Pancreas (tissue), 10 donors: ENCODE data around the gene TMTC4. TPM values are rescaled to one million over a fixed set of nuclear protein-coding genes. Genes with fewer than 3 reads are reported as not detected.

Source experiments
- ATAC-seq, 4 donors: fragments of 200-7000 bp; cut with Tn5 transposase; one replicate each; pipeline versions ENCODE4 v1.8.0 to v1.9.1; 2020; ENCODE audit warnings: mild to moderate bottlenecking in 4 of 4, moderate library complexity in 4 of 4
- DNase-seq, 6 donors: peaks; one replicate each; pipeline ENCODE4 v3.0.0-alpha.2; 2020
- FAIRE-seq: peaks from 2 replicates; lab custom pipeline; 2012; peaks lifted over from hg19 to GRCh38; lab: Jason Lieb, UNC
- H3K27ac ChIP-seq, 4 donors: fragments of 200-600 bp; sonication (generic); 1 replicate in 3 of 4; 2 replicates in 1 of 4; pipeline versions ENCODE4 v1.5.0 to v1.8.0; 2020
- H3K27me3 ChIP-seq, 4 donors: fragments of 200-600 bp; one replicate each; pipeline ENCODE4 v1.8.0; 2021
- H3K36me3 ChIP-seq, 3 donors: fragments of 200-600 bp; sonication (generic) in 1 of 3; one replicate each; pipeline versions ENCODE4 v1.5.0 to v1.8.0; 2020 to 2021
- H3K4me1 ChIP-seq, 3 donors: fragments of 200-600 bp; one replicate each; pipeline ENCODE4 v1.8.0; 2021
- H3K4me3 ChIP-seq, 4 donors: fragments of 200-600 bp; sonication (generic) in 2 of 4; one replicate each; pipeline versions ENCODE4 v1.5.0 to v1.8.0; 2020 to 2021
- H3K9me3 ChIP-seq, 4 donors: fragments of 200-600 bp; one replicate each; pipeline ENCODE4 v1.8.0; 2021
- CTCF ChIP-seq, 4 donors: fragments of 200-600 bp; sonication (generic) in 3 of 4; IDR thresholded peaks; one replicate each; pipeline versions ENCODE4 v1.5.0 to v1.8.0; 2021; ENCODE audit warnings: antibody characterized with exemption in 4 of 4
- WGBS, 2 donors: extraction: QIAGEN DNeasy Blood & Tissue Kit; methylation state at CpG; one replicate each; pipeline ENCODE4 v1.1.7; 2013; 5-methylcytosine and 5-hydroxymethylcytosine counted together
- intact Hi-C, 3 donors: fragments of 100-400 bp; cut with DNase I; formaldehyde crosslinking; loops; one replicate each; pipeline versions ENCODE4 v1.11.1 to v1.14.2; 2022
- polyA plus RNA-seq, 2 donors: library from polyadenylated mRNA; stranded (reverse); fragments of 200-250 nt; gene quantifications; one replicate each; pipeline ENCODE4 v1.2.3, GENCODE V29; 2013
- total RNA-seq, 6 donors: library from RNA; stranded (reverse); fragmentation: NEBNext Ultra II Directional in 4 of 6; extraction: Animal tissue kit (Norgen Biotek cat#: 25700) in 4 of 6; gene quantifications; one replicate each; pipeline versions ENCODE4 v1.2.1 to v1.2.4, GENCODE V29; 2021 to 2023
- donor health status: healthy with polysubstance abuse.
- donor health status: DM: no; HTN: no; CAD: no; lungs with moderate emphysema.
- donor health status: DM: no; HTN: no; CAD: no.
- donor health status: control.
- donor health status: control.
- donor health status: Bipolar disorder and iron deficiency.
- donor health status: DM: yes; HTN: yes; CAD: no.
- donor health status: DM: no; HTN: no; CAD: no.
- donor health status: DM: no; HTN: no; CAD: no.
- donor health status: DM: yes; HTN: yes; CAD: no.

The TMTC4 gene
- total and polyA plus RNA-seq, 8 donors: 7.3 to 18.0 (median 13.7) TPM

- 53 to 56% methylated on average over 9 of the region's 9 CpGs for WGBS, 2 donors
- TF ChIP-seq CTCF (IDR thresholded peaks at IDR 0.05): no peak
- DNase-seq (peak in 3 of 6 donors; percentile 11 to 23 (median 19)), ATAC-seq (peak in 3 of 4 donors; percentile 73 to 86 (median 75)), FAIRE-seq (no peak)
- Histone ChIP-seq H3K27me3 (no peaks in the 10 kb centered on the region), H3K4me3 (no peak overlapping the region), H3K4me1 (no peaks in the 10 kb centered on the region), H3K27ac (peak overlapping the region in 1 of 4 donors; percentile 37), H3K36me3 (peaks cover 0 to 5% (median 0%) of the 10 kb centered on the region in 3 donors), H3K9me3 (no peaks in the 10 kb centered on the region)
- intact Hi-C loops: no loop called here
Measured at GRCh38 chr13:100611678-100612492, 62.7 kb downstream of the TMTC4 start.

- no peak for FAIRE-seq
- ATAC-seq: no peak
- no peak for TF ChIP-seq CTCF (IDR thresholded peaks at IDR 0.05)
- DNase-seq: no peak
- WGBS, 2 donors: 31 to 33% methylated on average over 6 of the region's 6 CpGs
- peaks cover 0 to 5% (median 0%) of the 10 kb centered on the region in 3 donors for H3K36me3 ChIP-seq
- H3K4me3 ChIP-seq: no peak overlapping the region
- H3K27me3 ChIP-seq: no peaks in the 10 kb centered on the region
- intact Hi-C loops: no loop called here
- no peaks in the 10 kb centered on the region for H3K9me3 ChIP-seq
- H3K4me1 ChIP-seq: no peaks in the 10 kb centered on the region
- no peak overlapping the region for H3K27ac ChIP-seq
Measured at GRCh38 chr13:100610391-100611347, 63.9 kb downstream of the TMTC4 start.

- intact Hi-C loops: no loop called here
- Histone ChIP-seq H3K9me3 (no peaks in the 10 kb centered on the region), H3K27ac (no peak overlapping the region), H3K4me1 (no peaks in the 10 kb centered on the region), H3K36me3 (peaks cover 0 to 5% (median 0%) of the 10 kb centered on the region in 3 donors), H3K27me3 (no peaks in the 10 kb centered on the region), H3K4me3 (no peak overlapping the region)
- FAIRE-seq (no peak), ATAC-seq (no peak), DNase-seq (no peak)
- 92 to 98% methylated on average over 6 of the region's 6 CpGs for WGBS, 2 donors
- no peak for TF ChIP-seq CTCF (IDR thresholded peaks at IDR 0.05)
Measured at GRCh38 chr13:100608906-100609305, 65.7 kb downstream of the TMTC4 start.

GRCh38 chr13:100608489-100608888, 66.1 kb downstream of the TMTC4 start:
- H3K27me3 ChIP-seq: no peaks in the 10 kb centered on the region
- no peaks in the 10 kb centered on the region for H3K9me3 ChIP-seq
- no peak for ATAC-seq
- no peak for FAIRE-seq
- DNase-seq: no peak
- WGBS, 2 donors: 89 to 93% methylated on average over 3 of the region's 3 CpGs
- H3K4me3 ChIP-seq: no peak overlapping the region
- TF ChIP-seq CTCF (IDR thresholded peaks at IDR 0.05): no peak
- H3K4me1 ChIP-seq: no peaks in the 10 kb centered on the region
- intact Hi-C loops: no loop called here
- no peak overlapping the region for H3K27ac ChIP-seq
- peaks cover 0 to 5% (median 0%) of the 10 kb centered on the region in 3 donors for H3K36me3 ChIP-seq
